PFSK-1 (cell line): ENCODE results near the gene SMOC2.

Source experiments
- POLR2AphosphoS5 ChIP-seq: IDR thresholded peaks from 2 replicates; pipeline ENCODE4 v1.6.1; 2012; ENCODE audit warnings: low read depth, mild to moderate bottlenecking, control low read depth, low read length, moderate library complexity
- SIN3A ChIP-seq: IDR thresholded peaks from 2 replicates; pipeline ENCODE4 v1.6.1; 2012; ENCODE audit warnings: mild to moderate bottlenecking, low read length, moderate library complexity, borderline replicate concordance; ENCODE audit not compliant: insufficient read depth
- TAF1 ChIP-seq: IDR thresholded peaks from 2 replicates; pipeline ENCODE4 v1.6.1; 2012; ENCODE audit warnings: low read length, control low read depth, borderline replicate concordance; ENCODE audit not compliant: insufficient read depth
- TF ChIP-seq, protein P1 (sequence below), 2 experiments: IDR thresholded peaks; 2 replicates each; pipeline versions ENCODE4 v1.6.1 to v1.8.0; 2011 to 2012; ENCODE audit warnings: low read depth in 2 of 2, low read length in 2 of 2, control low read depth in 1 of 2, inconsistent platforms in 1 of 2, mild to moderate bottlenecking in 1 of 2, moderate library complexity in 1 of 2; ENCODE audit not compliant: insufficient read depth in 1 of 2

DNA sequence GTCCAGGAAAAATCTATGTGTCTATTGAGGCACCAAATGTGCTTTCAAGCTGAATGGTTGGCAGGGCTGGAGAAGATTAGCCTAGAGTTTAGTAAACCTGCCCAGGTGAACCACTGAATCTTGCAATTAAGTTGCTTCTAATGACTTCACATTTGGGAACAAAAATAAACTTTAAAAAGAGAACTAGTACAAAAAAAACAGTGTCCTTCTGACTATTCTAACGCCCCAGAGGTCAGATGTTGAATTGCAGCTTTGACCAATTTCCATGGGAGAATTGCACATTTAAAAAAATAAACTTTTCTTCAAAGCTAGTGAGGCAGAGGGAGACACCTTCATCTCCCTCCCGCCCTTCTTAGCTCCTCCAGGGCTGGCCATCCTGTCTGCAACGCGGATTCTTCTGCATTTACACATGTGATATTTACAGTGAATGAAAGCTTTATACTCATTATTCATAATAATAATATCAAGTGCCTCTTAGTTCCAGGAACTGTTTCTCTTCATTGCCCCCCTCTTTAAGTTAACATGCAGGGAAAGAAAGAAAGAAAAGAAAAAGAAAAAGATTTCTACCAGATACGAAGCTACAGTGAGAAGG is 270.2 kb downstream of the SMOC2 start:
- TF ChIP-seq TAF1: no peak
- no peak for TF ChIP-seq SIN3A
- TF ChIP-seq POLR2AphosphoS5: no peak
- TF ChIP-seq, protein P1, sequence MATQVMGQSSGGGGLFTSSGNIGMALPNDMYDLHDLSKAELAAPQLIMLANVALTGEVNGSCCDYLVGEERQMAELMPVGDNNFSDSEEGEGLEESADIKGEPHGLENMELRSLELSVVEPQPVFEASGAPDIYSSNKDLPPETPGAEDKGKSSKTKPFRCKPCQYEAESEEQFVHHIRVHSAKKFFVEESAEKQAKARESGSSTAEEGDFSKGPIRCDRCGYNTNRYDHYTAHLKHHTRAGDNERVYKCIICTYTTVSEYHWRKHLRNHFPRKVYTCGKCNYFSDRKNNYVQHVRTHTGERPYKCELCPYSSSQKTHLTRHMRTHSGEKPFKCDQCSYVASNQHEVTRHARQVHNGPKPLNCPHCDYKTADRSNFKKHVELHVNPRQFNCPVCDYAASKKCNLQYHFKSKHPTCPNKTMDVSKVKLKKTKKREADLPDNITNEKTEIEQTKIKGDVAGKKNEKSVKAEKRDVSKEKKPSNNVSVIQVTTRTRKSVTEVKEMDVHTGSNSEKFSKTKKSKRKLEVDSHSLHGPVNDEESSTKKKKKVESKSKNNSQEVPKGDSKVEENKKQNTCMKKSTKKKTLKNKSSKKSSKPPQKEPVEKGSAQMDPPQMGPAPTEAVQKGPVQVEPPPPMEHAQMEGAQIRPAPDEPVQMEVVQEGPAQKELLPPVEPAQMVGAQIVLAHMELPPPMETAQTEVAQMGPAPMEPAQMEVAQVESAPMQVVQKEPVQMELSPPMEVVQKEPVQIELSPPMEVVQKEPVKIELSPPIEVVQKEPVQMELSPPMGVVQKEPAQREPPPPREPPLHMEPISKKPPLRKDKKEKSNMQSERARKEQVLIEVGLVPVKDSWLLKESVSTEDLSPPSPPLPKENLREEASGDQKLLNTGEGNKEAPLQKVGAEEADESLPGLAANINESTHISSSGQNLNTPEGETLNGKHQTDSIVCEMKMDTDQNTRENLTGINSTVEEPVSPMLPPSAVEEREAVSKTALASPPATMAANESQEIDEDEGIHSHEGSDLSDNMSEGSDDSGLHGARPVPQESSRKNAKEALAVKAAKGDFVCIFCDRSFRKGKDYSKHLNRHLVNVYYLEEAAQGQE (IDR thresholded peaks at IDR 0.05; ENCODE audit: insufficient read depth in 1 of 2, low read depth in 2 of 2, low read length in 2 of 2): no peak
